ENCODE measurements around the gene GIPC2.

GRCh38 chr1:78143673-78144072 is 97.9 kb downstream of the GIPC2 start:
- TF ChIP-seq CTCF (IDR thresholded peaks at IDR 0.05): no peak
- TF ChIP-seq ZFX (IDR thresholded peaks at IDR 0.05; ENCODE audit: borderline replicate concordance): no peak

Measured in 22Rv1 (cell line).